Activated naive CD4-positive, alpha-beta T cell treated with anti-CD3 and anti-CD28 coated beads, Interleukin-2, amount 50 U/mL, for 16 hours (primary cell): ENCODE results near the gene ELAVL4.
"Not testable (repeated sequence)": the region's sequence is repeated elsewhere in the genome, so short reads cannot be mapped to it uniquely, and the experiment has no call there.

Experiments
- DNase-seq: peaks from one replicate; pipeline ENCODE4 v3.0.0-alpha.2; 2020

ELAVL4 gene

GRCh38 chr1:50126927-50127715, 18.4 kb downstream of the ELAVL4 start:
- no peak for DNase-seq

- no peak for DNase-seq
Observed at GRCh38 chr1:50129201-50129600, 20.5 kb downstream of the ELAVL4 start.

GRCh38 chr1:50132347-50132894, 23.7 kb downstream of the ELAVL4 start:
- DNase-seq = no peak

DNA sequence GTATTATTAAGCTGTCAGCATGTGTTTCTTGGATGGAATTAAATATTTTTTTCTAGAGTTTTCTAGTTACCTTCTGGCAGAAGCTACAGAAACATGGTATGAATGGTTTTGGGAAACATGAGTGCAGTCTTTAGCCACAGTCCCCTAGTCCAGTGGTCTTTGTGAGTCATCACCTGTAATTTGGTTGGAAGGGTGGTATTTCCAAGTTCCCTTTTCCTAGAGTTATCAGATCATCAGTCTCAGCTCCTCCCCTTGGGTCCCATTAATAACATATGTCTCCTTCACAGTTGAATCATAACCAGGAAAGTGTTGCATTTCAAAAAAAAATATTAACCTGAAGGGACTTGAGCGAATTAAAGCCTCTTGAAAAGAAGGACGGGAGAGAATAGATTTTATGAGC, 27.0 kb downstream of the ELAVL4 start:
- DNase-seq = no peak

- no peak for DNase-seq
Observed at GRCh38 chr1:50139339-50140181, 30.8 kb downstream of the ELAVL4 start.

DNA sequence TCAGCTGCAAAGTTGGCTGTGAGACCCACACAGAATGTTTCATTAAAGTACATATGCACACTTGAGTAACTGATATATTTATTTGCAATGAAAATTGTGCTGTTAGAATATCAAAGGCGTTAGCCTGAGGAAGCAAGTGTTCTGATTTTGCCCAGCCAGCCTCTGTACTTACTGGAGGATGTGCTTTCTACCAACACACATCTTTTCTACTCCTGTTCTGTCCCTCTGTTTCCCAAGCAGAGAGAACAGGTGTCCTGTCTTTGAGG, 31.4 kb downstream of the ELAVL4 start:
- no peak for DNase-seq

DNA sequence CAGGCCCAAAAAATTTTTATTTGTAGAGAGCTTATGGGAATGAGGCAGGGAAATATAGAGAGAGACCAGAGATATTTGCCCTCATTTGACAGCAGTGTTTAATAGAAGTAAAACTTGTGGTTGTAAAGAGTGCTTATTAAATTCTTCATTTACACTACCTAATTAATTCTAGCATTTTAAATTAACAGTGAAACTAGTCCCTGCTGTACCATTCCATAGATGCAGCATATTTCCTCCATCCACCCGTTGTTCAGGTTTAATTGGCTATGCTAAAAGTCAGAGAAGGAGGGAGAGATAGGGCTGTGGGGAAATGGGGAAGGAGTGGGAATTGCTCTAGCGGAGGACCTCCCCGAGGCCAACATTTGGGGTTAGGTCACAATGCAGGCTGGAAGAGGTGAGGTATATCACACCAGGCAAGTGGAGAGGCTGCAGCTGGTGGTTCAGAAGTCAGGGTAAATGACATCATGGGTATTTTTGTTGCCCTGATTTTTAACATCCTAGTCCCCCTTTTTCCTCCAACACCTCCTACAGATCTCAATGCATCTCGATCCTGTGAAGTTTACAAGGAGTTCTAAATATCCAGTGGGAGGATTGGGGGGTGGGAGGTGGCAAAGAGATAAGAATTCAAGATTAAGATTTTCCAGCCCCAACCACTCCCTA, 38.6 kb downstream of the ELAVL4 start:
- DNase-seq = no peak

DNA sequence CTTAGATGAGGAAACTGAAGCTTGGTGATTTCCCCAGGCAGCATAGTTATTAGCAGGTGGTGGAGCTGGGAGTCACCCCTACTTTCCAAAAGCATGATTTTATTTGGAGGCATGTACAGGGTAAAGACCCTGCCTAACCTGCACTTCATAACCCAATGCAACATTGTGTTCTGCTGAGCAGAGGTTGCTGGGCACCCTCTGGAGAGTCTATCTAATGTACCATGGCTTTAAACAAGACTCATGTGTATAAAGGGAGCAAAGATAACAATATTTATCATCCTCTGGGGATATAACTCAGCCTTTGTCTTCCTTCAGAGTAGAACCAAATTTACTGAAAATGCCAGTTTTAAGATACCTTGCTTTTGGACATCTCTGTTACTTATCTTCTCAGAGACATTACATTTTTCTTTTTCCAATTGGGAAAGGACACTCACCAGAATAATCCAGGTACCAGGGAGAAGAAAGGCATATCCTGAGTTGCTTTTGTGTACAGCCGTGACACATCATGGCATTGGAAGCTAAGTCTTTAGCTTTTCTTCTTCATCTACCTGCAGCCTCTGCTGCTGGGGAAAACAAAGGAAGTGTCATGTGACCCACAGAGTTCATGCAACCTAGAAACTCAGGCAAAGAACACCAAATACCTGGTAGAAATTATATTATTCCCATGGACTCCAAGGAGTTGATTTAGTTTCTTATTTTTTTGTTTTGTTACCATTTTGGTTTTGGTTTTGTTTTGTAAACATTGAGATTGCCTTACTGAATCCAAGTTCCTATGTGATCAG, 39.6 kb downstream of the ELAVL4 start:
- no peak for DNase-seq

DNA sequence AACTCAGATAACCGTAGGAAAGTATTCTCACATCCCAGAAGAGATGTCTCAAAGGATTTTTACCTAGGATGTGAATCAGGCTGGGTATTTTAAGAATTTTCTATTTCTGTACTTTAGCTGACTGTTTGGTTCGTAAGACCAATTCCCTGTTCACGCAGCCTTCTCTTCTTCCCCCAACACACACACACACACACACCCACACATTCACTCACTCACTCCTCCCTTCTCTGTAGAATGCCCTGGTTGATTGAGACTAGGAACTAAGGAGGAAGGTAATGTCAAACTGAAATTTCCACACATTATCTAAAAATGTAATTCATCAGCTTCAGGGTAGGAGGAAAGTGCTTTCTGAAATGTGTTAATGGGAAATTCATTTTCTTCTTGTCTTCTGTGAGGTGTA, 43.5 kb downstream of the ELAVL4 start:
- no peak for DNase-seq

- DNase-seq = no peak
Observed at GRCh38 chr1:50155541-50155940, 46.8 kb downstream of the ELAVL4 start.

GRCh38 chr1:50156241-50157010, 47.7 kb downstream of the ELAVL4 start:
- no peak for DNase-seq

DNA sequence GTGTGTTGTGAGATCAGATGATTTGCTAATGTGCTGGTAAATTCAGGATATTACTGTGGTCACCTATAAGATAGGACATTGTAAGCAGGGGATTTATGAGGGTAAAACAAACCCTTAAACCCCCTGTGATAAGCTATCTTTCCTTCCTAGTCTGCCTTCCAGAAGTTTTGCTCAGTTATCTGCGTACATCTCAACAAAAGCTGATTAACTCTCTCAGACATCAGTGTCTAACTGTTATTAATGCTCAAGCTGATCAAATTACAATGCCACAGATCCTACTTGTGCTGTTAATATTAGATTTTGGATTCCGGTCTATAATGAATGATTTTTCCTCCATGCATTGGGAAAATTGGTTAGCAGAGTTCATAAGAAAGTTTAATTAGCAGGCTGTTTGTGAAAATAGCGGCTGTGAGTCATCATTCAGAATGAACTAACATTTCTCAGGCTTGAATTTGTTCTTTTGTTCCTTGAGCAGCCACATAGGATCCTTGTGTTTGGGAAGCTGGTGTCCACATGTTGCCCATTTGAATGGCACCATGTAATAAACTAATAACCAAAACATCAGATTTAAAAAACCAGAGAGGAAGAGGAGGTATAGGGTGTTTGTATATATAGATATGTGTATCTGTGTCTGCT, 48.7 kb downstream of the ELAVL4 start:
- no peak for DNase-seq

GRCh38 chr1:50158421-50158820, 49.7 kb downstream of the ELAVL4 start:
- DNase-seq = no peak

DNA sequence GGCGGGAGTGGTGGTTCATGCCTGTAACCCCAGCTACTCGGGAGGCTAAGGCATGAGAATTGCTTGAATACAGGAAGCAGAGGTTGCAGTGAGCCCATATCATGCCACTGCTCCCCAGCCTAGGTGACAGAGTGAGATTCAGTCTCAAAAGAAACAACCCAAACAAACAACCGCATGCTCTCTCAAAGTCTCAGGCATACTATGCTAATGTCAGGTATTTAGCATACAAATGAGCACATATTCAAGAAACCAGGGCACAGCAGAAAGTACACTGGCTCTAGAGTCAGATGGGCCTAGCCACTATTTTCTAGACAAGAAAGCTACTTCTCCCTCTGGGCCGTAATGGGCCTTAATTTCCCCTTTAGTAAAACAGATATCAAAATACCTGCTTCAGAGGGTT, 55.0 kb downstream of the ELAVL4 start:
- no peak for DNase-seq

- DNase-seq = not testable (repeated sequence)
Observed at GRCh38 chr1:50166351-50166750, 57.6 kb downstream of the ELAVL4 start.

GRCh38 chr1:50172299-50172698, 63.6 kb downstream of the ELAVL4 start:
- no peak for DNase-seq

- no peak for DNase-seq
Observed at GRCh38 chr1:50174101-50174500, 65.4 kb downstream of the ELAVL4 start.

DNA sequence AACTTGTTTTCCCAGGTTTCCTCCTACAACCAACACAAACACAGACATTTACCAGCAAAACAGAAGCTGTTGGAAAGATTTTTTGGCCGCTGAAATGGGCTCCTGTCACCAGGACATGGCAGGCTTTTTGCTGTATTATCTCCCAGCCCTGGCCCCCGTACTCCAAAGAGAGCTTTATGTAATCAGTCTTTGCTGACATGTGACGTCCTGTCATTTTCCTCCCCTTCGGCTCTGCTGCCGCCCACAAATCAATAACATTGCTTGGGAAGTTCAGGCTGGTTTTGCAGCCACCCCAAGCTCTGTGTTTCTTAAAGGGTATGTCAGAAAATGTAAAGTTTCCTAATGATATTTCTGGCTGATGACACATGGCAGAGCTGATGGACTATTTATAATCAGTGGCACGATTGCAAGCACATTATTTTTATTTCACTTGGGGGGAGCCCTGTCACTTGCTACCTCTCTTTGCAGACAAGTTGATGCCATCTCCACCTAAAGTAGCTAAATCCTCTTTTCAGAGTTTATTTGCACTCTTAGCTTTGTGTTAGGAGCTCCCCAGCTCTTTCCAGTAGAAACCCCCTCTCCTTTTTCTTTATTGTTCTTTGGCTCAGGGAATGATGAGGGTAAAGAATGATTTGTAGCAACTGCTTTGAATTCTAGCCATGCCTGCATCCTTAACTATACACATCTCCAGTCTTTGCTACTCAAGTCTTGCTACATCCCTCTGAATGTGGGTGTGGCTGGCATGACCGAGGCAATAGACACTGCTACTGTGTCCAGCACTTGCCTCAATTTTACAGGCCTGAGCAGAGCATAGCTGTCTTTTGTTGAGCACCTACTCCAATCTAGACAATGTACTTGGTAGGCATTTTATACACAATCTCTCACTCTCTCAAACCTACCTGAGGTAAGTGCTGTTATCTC, 67.3 kb downstream of the ELAVL4 start:
- no peak for DNase-seq

GRCh38 chr1:50177994-50178393, 69.3 kb downstream of the ELAVL4 start:
- no peak for DNase-seq

DNA sequence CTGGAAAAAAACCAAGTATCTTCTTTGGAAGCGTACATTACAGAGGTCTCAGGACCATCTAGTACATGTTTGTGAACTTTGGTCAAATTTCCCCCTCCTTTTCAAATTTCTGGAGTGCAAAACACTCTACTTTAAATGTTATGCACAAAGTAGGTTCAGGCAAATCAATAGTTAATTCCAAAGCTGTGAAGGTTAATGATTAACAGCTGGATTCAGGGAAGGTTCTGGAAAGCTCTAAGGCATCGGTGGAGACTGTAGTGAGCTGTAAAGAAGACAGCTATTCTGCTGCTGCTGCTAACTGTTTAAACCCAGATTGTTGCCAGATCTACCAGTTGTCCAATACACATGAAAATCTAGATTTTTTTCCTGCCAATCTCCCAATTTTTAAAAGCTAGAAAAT, 70.9 kb downstream of the ELAVL4 start:
- DNase-seq = no peak
